ENCODE results near the gene ZCCHC2. TPM values are rescaled to one million over a fixed set of nuclear protein-coding genes. Genes with fewer than 3 reads are reported as not detected.

Gene ZCCHC2
- total and polyA plus RNA-seq, 2 of the 13 experiments (the other 11 are each of a cell fraction or from before 2014, with no cell fraction given), result 62.5 to 76.1 TPM

- no peak for TF ChIP-seq ELK4 (CRISPR knock-in tag; IDR thresholded peaks at IDR 0.05; ENCODE audit: borderline replicate concordance)
- no peak for TF ChIP-seq ZNF24 (IDR thresholded peaks at IDR 0.05)
- TF ChIP-seq BRCA1 (CRISPR knock-in tag; IDR thresholded peaks at IDR 0.05), result 0 out of 2 replicates have a peak, but pooled peaks have one; percentile 27
- TF ChIP-seq ZNF3 (CRISPR knock-in tag; IDR thresholded peaks at IDR 0.05), result peak; percentile 53; the same call in 1 of the 2 replicates
- no peak for TF ChIP-seq PHB2 (IDR thresholded peaks at IDR 0.05; ENCODE audit: partially characterized antibody)
- TF ChIP-seq ZNF512B (CRISPR knock-in tag; IDR thresholded peaks at IDR 0.05; ENCODE audit: borderline replicate concordance), result 0 out of 2 replicates have a peak, but pooled peaks have one; percentile 32
- TF ChIP-seq RNF219 (CRISPR knock-in tag; IDR thresholded peaks at IDR 0.05), result 0 out of 2 replicates have a peak, but pooled peaks have one; percentile 81
- TF ChIP-seq THAP9 (CRISPR knock-in tag; IDR thresholded peaks at IDR 0.05; ENCODE audit: borderline replicate concordance), result peak; percentile 85
- peak; percentile 86; the same call in 1 of the 2 replicates for TF ChIP-seq TMF1 (CRISPR knock-in tag; IDR thresholded peaks at IDR 0.05; ENCODE audit: low read depth)
- peak; percentile 98 for TF ChIP-seq HDAC1 (CRISPR knock-in tag; IDR thresholded peaks at IDR 0.05)
- TF ChIP-seq SKI (IDR thresholded peaks at IDR 0.05; ENCODE audit: partially characterized antibody), result peak; percentile 70
- peak; percentile 83; the same call in 1 of the 2 replicates for TF ChIP-seq BORCS8-MEF2B (CRISPR knock-in tag; IDR thresholded peaks at IDR 0.05)
- peak; percentile 80 for TF ChIP-seq ZNF335 (CRISPR knock-in tag; IDR thresholded peaks at IDR 0.05)
- no peak for TF ChIP-seq ZSCAN12 (CRISPR knock-in tag; IDR thresholded peaks at IDR 0.05)
- peak; percentile 94; the same call in 1 of the 2 replicates for TF ChIP-seq NRL (CRISPR knock-in tag; IDR thresholded peaks at IDR 0.05; ENCODE audit: borderline replicate concordance)
- TF ChIP-seq ZBTB1 (CRISPR knock-in tag; IDR thresholded peaks at IDR 0.05; ENCODE audit: borderline replicate concordance), result no peak
- TF ChIP-seq ZNF770 (CRISPR knock-in tag; IDR thresholded peaks at IDR 0.05), result peak; percentile 65
- no peak for TF ChIP-seq ATAD3A (CRISPR knock-in tag; IDR thresholded peaks at IDR 0.05)
Observed at GRCh38 chr18:62522504-62523254, at the start of gene ZCCHC2 (continued).
